ENCODE measurements around the gene TUB.

TUB gene

GRCh38 chr11:8067929-8068575, 13.0 kb upstream of the TUB start:
- DNase-seq (ENCODE audit: low read depth in 1 of 2, low spot score in 1 of 2), result no peak

- DNase-seq (ENCODE audit: low read depth in 1 of 2, low spot score in 1 of 2), result no peak
Measured at GRCh38 chr11:8068605-8069221, 12.3 kb upstream of the TUB start.

- no peak for DNase-seq (ENCODE audit: low read depth in 1 of 2, low spot score in 1 of 2)
Measured at GRCh38 chr11:8069771-8070170, 11.2 kb upstream of the TUB start.

GRCh38 chr11:8070417-8071115, 10.4 kb upstream of the TUB start:
- DNase-seq (ENCODE audit: low read depth in 1 of 2, low spot score in 1 of 2), result no peak

GRCh38 chr11:8071616-8072581, 9.1 kb upstream of the TUB start:
- DNase-seq (ENCODE audit: low read depth in 1 of 2, low spot score in 1 of 2), result no peak

GRCh38 chr11:8075119-8075726, 5.8 kb upstream of the TUB start:
- no peak for DNase-seq (ENCODE audit: low read depth in 1 of 2, low spot score in 1 of 2)

GRCh38 chr11:8079111-8079675, 1.8 kb upstream of the TUB start:
- DNase-seq (ENCODE audit: low read depth in 1 of 2, low spot score in 1 of 2), result no peak

- DNase-seq (ENCODE audit: low read depth in 1 of 2, low spot score in 1 of 2), result no peak
Measured at GRCh38 chr11:8080069-8080670, 841 bp upstream of the TUB start.

GRCh38 chr11:8081591-8082250, 710 bp downstream of the TUB start:
- DNase-seq (ENCODE audit: low read depth in 1 of 2, low spot score in 1 of 2), result no peak

GRCh38 chr11:8082391-8083087, 1.5 kb downstream of the TUB start:
- no peak for DNase-seq (ENCODE audit: low read depth in 1 of 2, low spot score in 1 of 2)

GRCh38 chr11:8083088-8083395, 2.0 kb downstream of the TUB start:
- DNase-seq (ENCODE audit: low read depth in 1 of 2, low spot score in 1 of 2), result no peak

GRCh38 chr11:8083871-8084281, 2.9 kb downstream of the TUB start:
- DNase-seq (ENCODE audit: low read depth in 1 of 2, low spot score in 1 of 2), result no peak

- DNase-seq (ENCODE audit: low read depth in 1 of 2, low spot score in 1 of 2), result no peak
Measured at GRCh38 chr11:8084352-8084751, 3.3 kb downstream of the TUB start.

GRCh38 chr11:8085011-8085645, 4.1 kb downstream of the TUB start:
- DNase-seq (ENCODE audit: low read depth in 1 of 2, low spot score in 1 of 2), result no peak

- no peak for DNase-seq (ENCODE audit: low read depth in 1 of 2, low spot score in 1 of 2)
Measured at GRCh38 chr11:8086001-8086479, 5.0 kb downstream of the TUB start.

- DNase-seq (ENCODE audit: low read depth in 1 of 2, low spot score in 1 of 2), result no peak
Measured at GRCh38 chr11:8086571-8086970, 5.6 kb downstream of the TUB start.

- DNase-seq (ENCODE audit: low read depth in 1 of 2, low spot score in 1 of 2), result no peak
Measured at GRCh38 chr11:8087185-8087584, 6.2 kb downstream of the TUB start.

- DNase-seq (ENCODE audit: low read depth in 1 of 2, low spot score in 1 of 2), result no peak
Measured at GRCh38 chr11:8087756-8088155, 6.7 kb downstream of the TUB start.

Measured in stimulated activated CD4-positive, alpha-beta T cell treated with anti-CD3 and anti-CD28 coated beads, Interleukin-15, amount 100 ng/mL, for 1 hour (primary cell).